ENCODE measurements around the gene FCAMR.

FCAMR gene

GRCh38 chr1:206908038-206908437 lies 62.2 kb downstream of the FCAMR start:
- DNase-seq (ENCODE audit: low read depth), result no peak
